ENCODE data around the gene GAS6.

The GAS6 gene

DNA sequence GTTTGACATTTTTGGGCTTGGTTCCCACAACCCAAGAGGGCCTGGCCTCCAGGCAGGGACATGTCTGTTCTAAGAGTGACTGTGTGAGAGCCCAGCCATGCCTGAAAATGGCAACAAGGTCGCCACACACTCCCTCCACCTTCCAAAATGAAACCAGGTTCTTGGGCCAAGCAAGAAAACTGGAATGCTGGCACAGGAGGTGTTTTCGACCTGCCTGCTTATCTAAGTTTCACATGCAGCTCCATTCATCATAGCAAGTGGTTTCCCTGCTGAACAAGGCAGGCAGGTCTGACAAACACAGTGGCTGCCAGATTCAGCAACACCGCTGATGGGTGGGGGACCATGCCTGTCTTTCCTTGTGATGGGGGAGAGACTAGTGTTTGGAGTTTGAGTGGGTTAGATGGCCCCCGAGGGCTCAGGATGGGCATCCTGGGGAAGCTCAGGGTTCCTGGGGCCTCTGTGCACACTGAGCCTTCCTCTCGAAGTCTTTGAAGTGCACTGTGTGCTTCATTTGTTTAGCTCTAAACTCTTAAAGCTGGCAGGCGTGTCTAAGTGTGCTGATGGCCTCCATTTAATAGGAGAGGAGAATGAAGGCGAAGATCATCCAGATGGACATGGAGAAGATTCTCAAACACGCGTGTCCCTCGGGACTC lies 17.9 kb upstream of the GAS6 start:
- Histone ChIP-seq H3K9me3 (ENCODE audit: severe bottlenecking) (no peaks in the 10 kb centered on the region), H3K27me3 (ENCODE audit: insufficient read depth, low read depth, severe bottlenecking) (no peaks in the 10 kb centered on the region), H3K36me3 (no peaks in the 10 kb centered on the region), H3K4me3 (ENCODE audit: low read depth, low read length) (no peak overlapping the region), H3K27ac (no peak overlapping the region)
- TF ChIP-seq, protein P1, sequence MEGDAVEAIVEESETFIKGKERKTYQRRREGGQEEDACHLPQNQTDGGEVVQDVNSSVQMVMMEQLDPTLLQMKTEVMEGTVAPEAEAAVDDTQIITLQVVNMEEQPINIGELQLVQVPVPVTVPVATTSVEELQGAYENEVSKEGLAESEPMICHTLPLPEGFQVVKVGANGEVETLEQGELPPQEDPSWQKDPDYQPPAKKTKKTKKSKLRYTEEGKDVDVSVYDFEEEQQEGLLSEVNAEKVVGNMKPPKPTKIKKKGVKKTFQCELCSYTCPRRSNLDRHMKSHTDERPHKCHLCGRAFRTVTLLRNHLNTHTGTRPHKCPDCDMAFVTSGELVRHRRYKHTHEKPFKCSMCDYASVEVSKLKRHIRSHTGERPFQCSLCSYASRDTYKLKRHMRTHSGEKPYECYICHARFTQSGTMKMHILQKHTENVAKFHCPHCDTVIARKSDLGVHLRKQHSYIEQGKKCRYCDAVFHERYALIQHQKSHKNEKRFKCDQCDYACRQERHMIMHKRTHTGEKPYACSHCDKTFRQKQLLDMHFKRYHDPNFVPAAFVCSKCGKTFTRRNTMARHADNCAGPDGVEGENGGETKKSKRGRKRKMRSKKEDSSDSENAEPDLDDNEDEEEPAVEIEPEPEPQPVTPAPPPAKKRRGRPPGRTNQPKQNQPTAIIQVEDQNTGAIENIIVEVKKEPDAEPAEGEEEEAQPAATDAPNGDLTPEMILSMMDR (IDR thresholded peaks at IDR 0.05; ENCODE audit: low read depth, low read length) = no peak
- no peak for DNase-seq

DNA sequence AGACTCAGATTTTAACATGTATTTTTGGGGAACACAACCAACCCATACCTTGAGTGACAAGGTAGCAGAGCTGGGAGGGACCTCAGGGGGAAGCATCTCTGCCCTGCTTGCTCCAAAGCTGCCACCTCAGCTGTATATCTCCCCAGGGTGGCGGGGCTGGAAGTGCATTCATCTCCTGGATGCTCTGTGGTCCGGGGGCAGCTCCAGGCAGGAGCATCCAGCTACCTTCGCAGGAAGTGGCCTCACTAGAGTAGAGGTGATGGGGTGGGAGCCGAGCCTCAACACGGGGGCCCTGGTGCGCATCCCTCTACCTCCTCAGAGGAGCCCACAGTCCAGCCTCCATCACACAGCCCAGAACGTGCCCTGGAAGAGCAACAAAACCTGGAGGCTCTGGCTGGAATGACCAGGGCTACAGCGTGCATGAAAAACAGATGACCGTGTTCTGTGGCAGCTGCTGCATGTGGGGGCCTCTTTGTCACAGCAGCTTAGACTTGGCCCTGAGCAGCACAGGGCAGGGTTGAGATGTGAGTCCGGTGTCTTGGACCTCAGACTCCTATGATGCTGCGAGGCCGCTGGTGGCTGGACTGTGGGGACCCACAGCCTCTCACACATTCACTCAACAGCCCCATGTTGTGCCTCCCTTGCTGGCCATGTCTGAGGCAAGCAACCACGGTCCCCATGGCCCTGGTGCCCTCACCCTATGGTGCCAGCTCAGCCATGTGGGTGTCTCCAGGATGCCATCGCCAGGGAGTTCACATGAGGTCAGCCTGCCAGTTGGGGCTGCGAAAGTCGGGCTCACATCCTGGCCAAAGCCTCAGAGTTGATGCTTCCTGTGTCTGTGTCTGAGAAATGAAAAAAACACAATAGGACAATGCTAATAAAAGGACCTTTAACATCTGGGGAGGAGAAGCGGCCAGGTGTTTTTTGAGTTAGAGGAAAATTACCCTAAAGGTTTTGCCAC lies 17.1 kb upstream of the GAS6 start:
- H3K4me3 ChIP-seq (ENCODE audit: low read depth, low read length) = no peak overlapping the region
- DNase-seq = no peak
- no peaks in the 10 kb centered on the region for H3K36me3 ChIP-seq
- no peak overlapping the region for H3K27ac ChIP-seq
- no peaks in the 10 kb centered on the region for H3K9me3 ChIP-seq (ENCODE audit: severe bottlenecking)
- no peaks in the 10 kb centered on the region for H3K27me3 ChIP-seq (ENCODE audit: insufficient read depth, low read depth, severe bottlenecking)
- TF ChIP-seq, protein P1 (IDR thresholded peaks at IDR 0.05; ENCODE audit: low read depth, low read length) = no peak

DNA sequence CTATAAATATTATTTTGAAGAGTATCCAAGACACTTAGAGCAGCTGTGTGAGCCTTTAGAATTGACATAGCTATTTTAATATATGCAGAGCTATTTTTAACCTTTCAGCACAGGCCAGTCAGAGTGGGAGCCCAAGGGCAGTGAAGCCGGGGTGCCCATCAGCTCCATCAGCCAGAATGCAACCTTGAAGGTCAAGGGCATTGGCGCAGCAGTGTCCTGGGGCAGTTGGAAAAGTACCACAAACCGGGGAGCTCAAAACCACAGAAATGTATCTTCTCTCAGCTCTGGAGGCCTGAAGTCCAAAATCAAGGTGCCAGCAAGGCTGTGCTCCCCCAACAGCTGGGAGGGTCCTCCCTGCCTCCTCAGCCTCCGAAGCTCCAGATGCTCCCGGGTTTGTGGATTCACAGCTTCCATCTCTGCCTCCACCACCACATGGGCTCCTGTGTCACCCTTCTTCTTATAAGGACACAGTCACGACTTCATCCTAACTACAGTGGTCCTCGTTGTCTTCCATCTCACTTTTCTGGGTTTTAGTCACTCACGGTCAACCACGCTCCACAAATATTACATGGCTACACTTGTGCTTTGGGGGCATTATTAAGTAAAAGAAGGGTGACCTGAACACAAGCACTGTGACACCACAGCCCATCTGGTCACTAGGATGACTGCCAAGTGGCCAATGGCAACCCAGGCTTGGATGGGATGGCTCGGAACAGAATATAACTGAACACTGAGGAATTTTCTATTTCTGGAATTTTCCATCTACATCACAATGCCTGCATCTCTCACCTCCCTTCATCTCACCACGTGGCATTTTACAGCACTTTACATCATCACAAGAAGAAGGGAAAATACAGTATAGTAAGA lies 15.9 kb upstream of the GAS6 start:
- H3K27me3 ChIP-seq (ENCODE audit: insufficient read depth, low read depth, severe bottlenecking) = no peaks in the 10 kb centered on the region
- H3K27ac ChIP-seq = no peak overlapping the region
- H3K9me3 ChIP-seq (ENCODE audit: severe bottlenecking) = no peaks in the 10 kb centered on the region
- DNase-seq = no peak
- TF ChIP-seq, protein P1 (IDR thresholded peaks at IDR 0.05; ENCODE audit: low read depth, low read length) = no peak
- H3K4me3 ChIP-seq (ENCODE audit: low read depth, low read length) = no peak overlapping the region
- H3K36me3 ChIP-seq = no peaks in the 10 kb centered on the region

DNA sequence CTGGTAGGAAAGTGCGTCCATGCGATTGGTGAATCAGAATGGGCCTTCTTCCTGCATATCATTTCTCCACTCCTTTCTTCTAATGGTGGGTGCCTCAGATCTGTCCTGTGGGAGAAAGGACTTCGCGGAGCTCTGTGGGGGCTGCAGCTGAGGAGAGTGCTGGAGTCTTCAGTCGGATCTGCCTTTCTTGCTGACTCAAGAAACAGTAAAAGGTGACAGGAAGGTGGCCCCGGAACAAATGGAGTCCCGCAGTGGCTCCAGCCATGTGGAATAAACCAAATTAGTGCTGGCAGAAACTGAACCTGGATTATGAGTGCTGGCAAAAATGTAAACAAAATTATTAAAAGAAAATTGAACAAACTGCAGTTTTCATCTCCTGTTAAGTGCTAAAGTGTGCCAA lies 15.1 kb upstream of the GAS6 start:
- no peak overlapping the region for H3K4me3 ChIP-seq (ENCODE audit: low read depth, low read length)
- no peaks in the 10 kb centered on the region for H3K9me3 ChIP-seq (ENCODE audit: severe bottlenecking)
- no peak for DNase-seq
- H3K27ac ChIP-seq = no peak overlapping the region
- no peaks in the 10 kb centered on the region for H3K27me3 ChIP-seq (ENCODE audit: insufficient read depth, low read depth, severe bottlenecking)
- TF ChIP-seq, protein P1 (IDR thresholded peaks at IDR 0.05; ENCODE audit: low read depth, low read length) = no peak
- no peaks in the 10 kb centered on the region for H3K36me3 ChIP-seq

DNA sequence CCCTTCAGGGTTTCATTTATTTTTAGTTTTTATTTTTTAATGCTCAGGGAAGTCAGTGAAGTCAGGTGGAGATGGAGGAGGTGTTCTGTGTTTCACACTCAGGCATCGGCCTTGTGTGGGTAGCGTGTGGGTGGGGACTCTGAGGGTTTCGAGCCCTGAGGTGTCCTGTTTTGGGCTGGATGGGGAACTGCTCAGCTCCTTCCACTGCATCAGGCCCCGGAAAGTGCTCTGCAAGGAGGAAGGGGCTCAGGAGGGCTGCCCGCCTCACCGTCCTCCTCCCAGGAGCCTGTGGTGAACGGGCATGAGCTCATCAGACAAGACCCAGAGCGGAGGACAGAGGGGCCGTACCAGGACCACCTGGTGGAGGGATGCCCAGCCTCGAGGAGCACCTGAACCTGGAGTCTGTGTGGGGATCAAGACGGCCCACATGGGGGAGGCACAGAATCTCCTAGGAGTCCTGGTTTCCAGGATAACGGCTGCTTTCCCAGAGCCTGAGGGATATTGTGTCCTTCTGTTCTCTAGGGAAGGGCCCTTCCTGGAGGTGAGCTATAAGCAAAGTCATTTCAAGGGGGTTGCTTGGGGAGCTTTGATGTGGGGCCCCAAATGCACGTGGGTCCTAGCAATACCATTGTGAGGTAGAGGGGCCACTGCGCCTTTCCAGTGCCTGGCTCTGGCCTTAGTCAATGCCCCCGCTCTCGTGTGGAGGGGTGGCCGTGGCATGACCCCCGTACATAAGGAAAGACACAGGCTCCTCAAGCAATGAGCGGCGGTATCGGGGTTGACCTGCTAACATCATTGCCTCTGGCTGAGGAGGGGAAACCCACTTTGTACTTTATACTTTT lies 13.5 kb upstream of the GAS6 start:
- no peak for DNase-seq
- Histone ChIP-seq H3K36me3 (no peaks in the 10 kb centered on the region), H3K4me3 (ENCODE audit: low read depth, low read length) (no peak overlapping the region), H3K27ac (no peak overlapping the region), H3K27me3 (ENCODE audit: insufficient read depth, low read depth, severe bottlenecking) (no peaks in the 10 kb centered on the region), H3K9me3 (ENCODE audit: severe bottlenecking) (no peaks in the 10 kb centered on the region)
- TF ChIP-seq, protein P1 (IDR thresholded peaks at IDR 0.05; ENCODE audit: low read depth, low read length) = no peak

Measured in WERI-Rb-1 (cell line).